ENCODE results near the gene CMIP. TPM values are rescaled to one million over a fixed set of nuclear protein-coding genes. Genes with fewer than 3 reads are reported as not detected.

CMIP gene
- total RNA-seq, 3 donors from 2014 or later, result 73.3 to 127 (median 79.8) TPM

DNA sequence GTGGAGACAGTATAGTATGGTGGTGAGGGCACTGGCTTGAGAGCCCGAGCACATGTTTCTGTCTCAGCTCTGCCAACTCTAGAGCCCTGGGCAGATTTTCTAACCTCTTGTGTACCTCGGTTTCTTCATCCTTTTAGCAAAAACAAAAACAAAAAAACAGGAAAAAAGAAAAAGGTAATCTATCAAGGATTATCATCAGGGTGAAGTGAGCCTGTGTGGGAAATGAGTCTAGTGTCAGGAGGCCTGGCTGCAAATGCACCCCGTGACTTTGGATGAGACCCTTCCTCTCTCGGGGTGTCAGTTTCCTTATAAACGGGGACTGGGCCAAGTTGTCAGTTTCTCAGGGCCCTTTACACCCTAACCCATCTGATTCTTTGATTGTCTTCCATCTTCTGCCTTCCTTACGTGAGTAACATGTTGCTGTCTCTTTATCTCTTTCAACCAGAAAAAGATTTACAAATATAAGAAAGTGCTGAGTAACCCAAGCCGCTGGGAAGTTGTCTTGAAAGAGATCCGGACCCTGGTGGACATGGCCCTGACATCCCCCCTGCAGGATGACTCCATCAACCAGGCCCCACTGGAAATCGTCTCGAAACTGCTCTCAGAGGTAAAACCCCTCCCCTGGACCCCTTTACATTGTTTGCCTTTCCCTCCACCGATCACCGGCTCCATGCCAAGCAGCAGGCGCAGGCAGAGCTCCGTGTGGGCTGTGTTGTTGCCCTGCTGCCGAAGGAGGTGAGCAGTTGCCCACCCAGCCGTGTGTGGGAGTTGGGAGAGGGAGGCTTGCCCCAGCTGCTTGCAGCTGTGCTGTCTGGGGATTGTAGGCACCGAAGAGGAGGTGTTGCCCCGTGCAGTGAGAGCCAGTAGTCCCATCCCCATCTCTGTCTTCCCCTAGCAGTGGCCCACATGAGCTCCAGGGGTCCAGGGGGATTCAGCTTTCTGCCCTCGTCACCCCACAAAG lies 207.4 kb downstream of the CMIP start:
- intact Hi-C loops (cut with DNase I, micrococcal nuclease), result no loop called here

DNA sequence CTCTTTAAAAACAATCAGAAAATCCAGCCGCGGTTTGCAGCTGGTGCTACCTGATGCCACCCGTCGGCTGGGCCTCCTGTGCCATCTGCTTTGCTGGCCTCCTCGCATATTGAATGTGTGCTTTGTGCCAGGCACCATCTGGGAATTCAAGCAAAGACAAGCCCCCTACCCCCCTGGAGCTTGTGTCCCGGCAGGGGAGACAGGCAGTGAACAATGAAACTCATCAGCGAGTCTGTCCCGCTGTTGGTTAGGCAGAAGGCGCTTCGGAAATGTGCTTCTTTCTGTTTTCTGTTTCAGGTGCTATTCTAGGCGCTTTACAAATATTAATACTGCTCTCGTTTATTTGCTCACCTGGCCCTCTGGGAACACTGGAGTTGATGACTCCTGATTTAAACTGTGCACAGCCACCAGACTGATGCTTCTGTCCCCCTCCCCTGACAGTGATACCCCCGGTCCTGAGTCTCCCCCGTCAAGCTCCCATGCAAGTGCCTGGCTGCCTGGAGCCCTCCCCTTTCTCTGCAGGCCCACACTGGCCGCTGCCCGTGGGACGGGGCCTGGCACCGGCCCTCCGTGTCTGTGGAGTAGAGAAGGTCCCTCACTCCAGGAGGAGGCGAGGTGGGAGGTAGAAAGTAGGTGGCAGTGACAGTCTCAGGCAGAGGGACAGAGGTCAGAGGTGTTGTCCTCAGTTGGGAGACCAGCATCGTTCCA lies 208.3 kb downstream of the CMIP start:
- Histone ChIP-seq H3K36me3 (ENCODE audit: low read depth) (peaks cover 3% of the 10 kb centered on the region), H3K4me3 (no peak overlapping the region), H3K4me1 (ENCODE audit: low read depth) (peaks cover 2% of the 10 kb centered on the region), H3K9me3 (no peaks in the 10 kb centered on the region)
- intact Hi-C loops (cut with DNase I, micrococcal nuclease), result no loop called here
- TF ChIP-seq, protein P1, sequence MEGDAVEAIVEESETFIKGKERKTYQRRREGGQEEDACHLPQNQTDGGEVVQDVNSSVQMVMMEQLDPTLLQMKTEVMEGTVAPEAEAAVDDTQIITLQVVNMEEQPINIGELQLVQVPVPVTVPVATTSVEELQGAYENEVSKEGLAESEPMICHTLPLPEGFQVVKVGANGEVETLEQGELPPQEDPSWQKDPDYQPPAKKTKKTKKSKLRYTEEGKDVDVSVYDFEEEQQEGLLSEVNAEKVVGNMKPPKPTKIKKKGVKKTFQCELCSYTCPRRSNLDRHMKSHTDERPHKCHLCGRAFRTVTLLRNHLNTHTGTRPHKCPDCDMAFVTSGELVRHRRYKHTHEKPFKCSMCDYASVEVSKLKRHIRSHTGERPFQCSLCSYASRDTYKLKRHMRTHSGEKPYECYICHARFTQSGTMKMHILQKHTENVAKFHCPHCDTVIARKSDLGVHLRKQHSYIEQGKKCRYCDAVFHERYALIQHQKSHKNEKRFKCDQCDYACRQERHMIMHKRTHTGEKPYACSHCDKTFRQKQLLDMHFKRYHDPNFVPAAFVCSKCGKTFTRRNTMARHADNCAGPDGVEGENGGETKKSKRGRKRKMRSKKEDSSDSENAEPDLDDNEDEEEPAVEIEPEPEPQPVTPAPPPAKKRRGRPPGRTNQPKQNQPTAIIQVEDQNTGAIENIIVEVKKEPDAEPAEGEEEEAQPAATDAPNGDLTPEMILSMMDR (IDR thresholded peaks at IDR 0.05), result no peak
- no peak for ATAC-seq
- DNase-seq, result no peak

More for the DNA sequence above, 207.4 kb downstream of the CMIP start:
- peaks cover 2% of the 10 kb centered on the region for H3K4me1 ChIP-seq (ENCODE audit: low read depth)
- DNase-seq (no peak), ATAC-seq (no peak)
- TF ChIP-seq, protein P1 (IDR thresholded peaks at IDR 0.05), result no peak
- peaks cover 3% of the 10 kb centered on the region for H3K36me3 ChIP-seq (ENCODE audit: low read depth)
- no peaks in the 10 kb centered on the region for H3K9me3 ChIP-seq
- no peak overlapping the region for H3K4me3 ChIP-seq

DNA sequence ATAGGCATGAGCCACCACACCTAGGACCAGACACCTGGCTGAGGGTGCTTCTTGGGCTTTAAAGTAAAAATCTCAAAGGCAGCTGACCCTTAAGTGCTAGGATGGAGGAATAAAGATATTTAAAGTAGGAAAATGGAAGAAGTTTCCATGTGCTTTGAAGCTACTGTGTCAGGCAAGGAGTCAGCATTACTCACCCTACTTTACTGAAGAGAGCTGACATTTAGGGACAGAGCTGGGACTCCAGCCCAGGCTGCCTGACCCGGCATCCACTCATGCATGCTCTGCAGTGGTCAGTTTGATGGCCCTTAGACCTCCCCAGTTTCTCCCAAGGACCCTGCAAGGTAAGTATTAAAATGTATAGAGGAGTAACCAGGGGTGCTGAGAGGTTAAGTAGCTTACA lies 209.7 kb downstream of the CMIP start:
- Histone ChIP-seq H3K36me3 (ENCODE audit: low read depth) (peaks cover 3% of the 10 kb centered on the region), H3K4me3 (no peak overlapping the region), H3K9me3 (no peaks in the 10 kb centered on the region), H3K4me1 (ENCODE audit: low read depth) (no peaks in the 10 kb centered on the region)
- DNase-seq (no peak), ATAC-seq (no peak)
- intact Hi-C loops (cut with DNase I, micrococcal nuclease), result no loop called here
- TF ChIP-seq, protein P1 (IDR thresholded peaks at IDR 0.05), result no peak

DNA sequence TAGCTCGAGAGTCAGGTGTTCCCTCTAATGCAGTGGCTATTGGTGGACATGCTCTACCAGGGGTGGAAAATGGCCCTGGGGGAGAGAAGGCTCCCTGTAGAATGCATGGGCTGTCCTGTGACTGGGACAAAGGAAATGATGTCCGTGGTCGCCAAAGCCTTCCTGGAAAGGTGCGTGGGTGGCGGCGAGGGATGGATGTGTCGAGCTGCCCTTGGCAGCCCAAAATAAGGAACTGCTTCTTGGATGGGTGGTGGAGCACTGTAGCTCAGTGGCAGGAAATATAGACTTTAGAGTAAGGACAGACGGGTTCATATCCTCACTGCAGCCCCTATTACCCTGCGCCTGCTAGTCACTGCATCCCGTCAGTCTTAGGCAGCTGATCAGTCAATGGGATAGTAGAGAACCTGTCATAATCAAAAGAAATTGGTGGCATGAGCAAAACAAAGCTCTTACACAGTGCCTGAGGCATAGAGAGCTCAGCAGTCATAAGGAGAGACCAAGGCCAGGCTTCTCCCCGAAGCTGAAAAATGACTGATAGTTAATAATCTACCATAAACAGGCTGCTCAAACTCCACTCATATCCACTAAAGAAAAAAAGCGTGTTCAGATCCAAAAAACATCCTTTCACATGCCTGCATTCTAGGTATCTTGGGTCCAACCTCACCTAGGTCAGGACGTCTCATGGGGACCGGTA lies 211.0 kb downstream of the CMIP start:
- TF ChIP-seq, protein P1 (IDR thresholded peaks at IDR 0.05), result no peak
- H3K36me3 ChIP-seq (ENCODE audit: low read depth), result peaks cover 3% of the 10 kb centered on the region
- H3K9me3 ChIP-seq, result no peaks in the 10 kb centered on the region
- H3K4me1 ChIP-seq (ENCODE audit: low read depth), result no peaks in the 10 kb centered on the region
- intact Hi-C loops (cut with DNase I, micrococcal nuclease), result no loop called here
- no peak for DNase-seq
- ATAC-seq, result no peak
- no peak overlapping the region for H3K4me3 ChIP-seq

DNA sequence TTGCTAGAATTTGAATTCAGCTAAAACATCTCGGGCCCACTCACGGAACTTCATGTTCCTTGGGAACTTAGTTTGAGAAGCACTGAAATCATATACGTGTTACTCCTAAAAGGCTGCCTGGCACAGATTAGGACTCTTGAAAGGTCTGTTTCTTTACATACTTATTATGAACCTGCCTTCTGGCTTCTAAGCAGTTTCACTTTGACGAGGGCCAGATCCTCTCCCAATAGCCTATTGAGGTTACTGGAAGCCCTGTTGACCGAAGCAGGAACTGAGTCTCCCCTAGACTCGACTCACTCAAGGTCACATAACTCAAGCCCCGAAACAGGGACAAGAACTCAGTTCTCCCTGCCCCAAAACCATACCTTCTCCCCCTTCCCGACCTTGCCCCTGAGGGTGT lies 212.6 kb downstream of the CMIP start:
- intact Hi-C loops (cut with DNase I, micrococcal nuclease), result no loop called here
- Histone ChIP-seq H3K4me1 (ENCODE audit: low read depth) (no peaks in the 10 kb centered on the region), H3K36me3 (ENCODE audit: low read depth) (peaks cover under 1% of the 10 kb centered on the region), H3K4me3 (no peak overlapping the region), H3K9me3 (no peaks in the 10 kb centered on the region)
- TF ChIP-seq, protein P1 (IDR thresholded peaks at IDR 0.05), result no peak
- ATAC-seq (no peak), DNase-seq (no peak)

Data from mucosa of descending colon (tissue), 3 donors.